ENCODE measurements around the gene AOC3.

- TF ChIP-seq CTCF (IDR thresholded peaks at IDR 0.05; ENCODE audit: poor library complexity, severe bottlenecking) (no peak), TAF1 (IDR thresholded peaks at IDR 0.05; ENCODE audit: low read depth) (no peak), EZH2 (IDR thresholded peaks at IDR 0.05; ENCODE audit: borderline replicate concordance, insufficient read depth, low read length, poor library complexity, severe bottlenecking) (no peak), RAD21 (conservative IDR thresholded peaks at IDR 0.05) (no peak)
Measured at GRCh38 chr17:42844271-42844670, 6.7 kb upstream of the AOC3 start, which contains the start of gene AOC2.
